Fibroblast of lung (primary cell): ENCODE data around the gene XPR1. TPM values are rescaled to one million over a fixed set of nuclear protein-coding genes. Genes with fewer than 3 reads are reported as not detected.

Experiments
- DNase-seq, 2 donors: peaks; one replicate each; pipeline versions ENCODE4 v3.0.0 to v3.0.0-alpha.2; 2010; ENCODE audit warnings: low read depth in 2 of 2
- H2AFZ ChIP-seq: 2 replicates; pipeline ENCODE4 v1.5.1; 2012; ENCODE audit warnings: low read length, control low read depth, inconsistent platforms
- H3K27ac ChIP-seq: 2 replicates; pipeline ENCODE4 v1.5.1; 2011; ENCODE audit warnings: low read length, control low read depth; ENCODE audit not compliant: insufficient read depth
- H3K27me3 ChIP-seq: 2 replicates; pipeline ENCODE4 v1.5.1; 2011; ENCODE audit warnings: mild to moderate bottlenecking, low read length; ENCODE audit not compliant: control insufficient read depth, insufficient read depth
- H3K36me3 ChIP-seq: 2 replicates; pipeline ENCODE4 v1.5.1; 2011; ENCODE audit warnings: low read length; ENCODE audit not compliant: control insufficient read depth, insufficient read depth
- H3K4me1 ChIP-seq: 2 replicates; pipeline ENCODE4 v1.5.1; 2011; ENCODE audit warnings: low read length; ENCODE audit not compliant: control insufficient read depth, insufficient read depth; ENCODE audit errors: extremely low read depth
- H3K4me2 ChIP-seq: 2 replicates; pipeline ENCODE4 v1.5.1; 2011; ENCODE audit warnings: low read length, control low read depth; ENCODE audit not compliant: insufficient read depth; ENCODE audit errors: extremely low read depth
- H3K4me3 ChIP-seq, 4 experiments: fragments of 200-600 bp in 1 of 4; sonication (generic) in 1 of 4; replicated peaks in 1 of 4; 2 replicates each; pipeline ENCODE4 v1.5.1; 2011 to 2016; ENCODE audit warnings: low read length in 4 of 4, low read depth in 3 of 4, mild to moderate bottlenecking in 3 of 4, control low read depth in 2 of 4, inconsistent platforms in 1 of 4, mixed read lengths in 1 of 4; ENCODE audit not compliant: insufficient read depth in 1 of 4; ENCODE audit errors: control extremely low read depth in 1 of 4
- H3K79me2 ChIP-seq: 2 replicates; pipeline ENCODE4 v1.5.1; 2012; ENCODE audit warnings: mild to moderate bottlenecking, low read length, inconsistent platforms; ENCODE audit not compliant: control insufficient read depth, insufficient read depth
- H3K9ac ChIP-seq: 2 replicates; pipeline ENCODE4 v1.5.1; 2011; ENCODE audit warnings: mild to moderate bottlenecking, low read length, control low read depth; ENCODE audit not compliant: insufficient read depth
- H3K9me3 ChIP-seq: 2 replicates; pipeline ENCODE4 v1.5.1; 2012; ENCODE audit warnings: low read depth, low read length; ENCODE audit not compliant: control insufficient read depth, insufficient read depth
- H4K20me1 ChIP-seq: 2 replicates; pipeline ENCODE4 v1.5.1; 2011; ENCODE audit warnings: low read length; ENCODE audit not compliant: control insufficient read depth, insufficient read depth; ENCODE audit errors: extremely low read depth
- EZH2 ChIP-seq: IDR thresholded peaks from 2 replicates; pipeline ENCODE4 v1.5.1; 2012; ENCODE audit warnings: low read length, control low read depth, mild to moderate bottlenecking; ENCODE audit errors: missing control alignments
- polyA plus RNA-seq, 2 donors: library from polyadenylated mRNA; depleted of rRNA in 1 of 2; stranded (reverse) in 1 of 2; unstranded in 1 of 2; fragments of >200 nt; gene quantifications; 2 replicates each; pipeline ENCODE4 v1.2.1, GENCODE V29; 2011 to 2012; ENCODE audit warnings: missing spikeins in 1 of 2
- total RNA-seq: library from RNA; depleted of rRNA; stranded (reverse); fragments of >200 nt; gene quantifications from 2 replicates; pipeline ENCODE4 v1.2.1, GENCODE V29; 2014
- TF ChIP-seq, protein P1 (sequence below), 2 donors: IDR thresholded peaks in 1 of 2; conservative IDR thresholded peaks in 1 of 2; 1 replicate in 1 of 2; 2 replicates in 1 of 2; pipeline ENCODE4 v1.5.1; 2011 to 2012; ENCODE audit warnings: low read length in 2 of 2, control low read depth in 1 of 2, inconsistent platforms in 1 of 2, low read depth in 1 of 2, mild to moderate bottlenecking in 1 of 2

Gene XPR1
- total and polyA plus RNA-seq, 2 donors (not counting 1 experiment from before 2014, with no cell fraction given), result 18.4 to 31.5 TPM

- Histone ChIP-seq H3K4me1 (no peaks in the 10 kb centered on the region), H3K9ac (no peak overlapping the region), H2AFZ (no peak overlapping the region)
Measured at GRCh38 chr1:180593382-180593781, 38.4 kb upstream of the XPR1 start.

GRCh38 chr1:180594723-180595122 is 37.1 kb upstream of the XPR1 start:
- H3K4me2 ChIP-seq, result no peak overlapping the region
- H3K4me3 ChIP-seq, result no peak overlapping the region
- DNase-seq, result no peak
- H4K20me1 ChIP-seq, result no peaks in the 10 kb centered on the region
- no peaks in the 10 kb centered on the region for H3K27me3 ChIP-seq
- TF ChIP-seq EZH2, result no peak
- TF ChIP-seq, protein P1, sequence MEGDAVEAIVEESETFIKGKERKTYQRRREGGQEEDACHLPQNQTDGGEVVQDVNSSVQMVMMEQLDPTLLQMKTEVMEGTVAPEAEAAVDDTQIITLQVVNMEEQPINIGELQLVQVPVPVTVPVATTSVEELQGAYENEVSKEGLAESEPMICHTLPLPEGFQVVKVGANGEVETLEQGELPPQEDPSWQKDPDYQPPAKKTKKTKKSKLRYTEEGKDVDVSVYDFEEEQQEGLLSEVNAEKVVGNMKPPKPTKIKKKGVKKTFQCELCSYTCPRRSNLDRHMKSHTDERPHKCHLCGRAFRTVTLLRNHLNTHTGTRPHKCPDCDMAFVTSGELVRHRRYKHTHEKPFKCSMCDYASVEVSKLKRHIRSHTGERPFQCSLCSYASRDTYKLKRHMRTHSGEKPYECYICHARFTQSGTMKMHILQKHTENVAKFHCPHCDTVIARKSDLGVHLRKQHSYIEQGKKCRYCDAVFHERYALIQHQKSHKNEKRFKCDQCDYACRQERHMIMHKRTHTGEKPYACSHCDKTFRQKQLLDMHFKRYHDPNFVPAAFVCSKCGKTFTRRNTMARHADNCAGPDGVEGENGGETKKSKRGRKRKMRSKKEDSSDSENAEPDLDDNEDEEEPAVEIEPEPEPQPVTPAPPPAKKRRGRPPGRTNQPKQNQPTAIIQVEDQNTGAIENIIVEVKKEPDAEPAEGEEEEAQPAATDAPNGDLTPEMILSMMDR (conservative IDR thresholded peaks at IDR 0.05 in 1 of 2, IDR thresholded peaks at IDR 0.05 in 1 of 2; ENCODE audit: low read depth in 1 of 2, low read length in 2 of 2), result no peak
- H3K4me1 ChIP-seq, result no peaks in the 10 kb centered on the region
- no peak overlapping the region for H3K27ac ChIP-seq
- no peaks in the 10 kb centered on the region for H3K9me3 ChIP-seq
- no peaks in the 10 kb centered on the region for H3K79me2 ChIP-seq
- no peak overlapping the region for H3K9ac ChIP-seq
- no peaks in the 10 kb centered on the region for H3K36me3 ChIP-seq
- H2AFZ ChIP-seq, result no peak overlapping the region

More at GRCh38 chr1:180593382-180593781, 38.4 kb upstream of the XPR1 start:
- Histone ChIP-seq H3K79me2 (no peaks in the 10 kb centered on the region), H3K4me2 (no peak overlapping the region), H3K36me3 (no peaks in the 10 kb centered on the region), H4K20me1 (no peaks in the 10 kb centered on the region), H3K4me3 (no peak overlapping the region), H3K27me3 (no peaks in the 10 kb centered on the region), H3K9me3 (no peaks in the 10 kb centered on the region), H3K27ac (no peak overlapping the region)
- no peak for TF ChIP-seq EZH2
- TF ChIP-seq, protein P1 (conservative IDR thresholded peaks at IDR 0.05 in 1 of 2, IDR thresholded peaks at IDR 0.05 in 1 of 2; ENCODE audit: low read depth in 1 of 2, low read length in 2 of 2), result no peak
- no peak for DNase-seq

GRCh38 chr1:180595966-180596365 is 35.9 kb upstream of the XPR1 start:
- no peaks in the 10 kb centered on the region for H4K20me1 ChIP-seq
- H3K27ac ChIP-seq, result no peak overlapping the region
- H3K36me3 ChIP-seq, result no peaks in the 10 kb centered on the region
- no peak for TF ChIP-seq EZH2
- TF ChIP-seq, protein P1 (conservative IDR thresholded peaks at IDR 0.05 in 1 of 2, IDR thresholded peaks at IDR 0.05 in 1 of 2; ENCODE audit: low read depth in 1 of 2, low read length in 2 of 2), result no peak
- no peaks in the 10 kb centered on the region for H3K27me3 ChIP-seq
- H3K4me3 ChIP-seq, result no peak overlapping the region
- no peak overlapping the region for H2AFZ ChIP-seq
- no peak for DNase-seq
- no peak overlapping the region for H3K9ac ChIP-seq
- no peaks in the 10 kb centered on the region for H3K4me1 ChIP-seq
- no peaks in the 10 kb centered on the region for H3K79me2 ChIP-seq
- no peaks in the 10 kb centered on the region for H3K9me3 ChIP-seq
- no peak overlapping the region for H3K4me2 ChIP-seq
